Suprapubic skin (tissue), 4 donors: ENCODE measurements around the gene KAZN. TPM values are rescaled to one million over a fixed set of nuclear protein-coding genes. Genes with fewer than 3 reads are reported as not detected.

Experiments
- DNase-seq, 2 donors: peaks; one replicate each; pipeline ENCODE4 v3.0.0-alpha.2; 2019; ENCODE audit warnings: low spot score in 2 of 2
- H3K27ac ChIP-seq: fragments of 200-600 bp; sonication (generic); one replicate; pipeline ENCODE4 v1.5.1; 2019
- H3K27me3 ChIP-seq: fragments of 200-600 bp; sonication (generic); one replicate; pipeline ENCODE4 v1.5.1; 2019
- H3K36me3 ChIP-seq: fragments of 200-600 bp; sonication (generic); one replicate; pipeline ENCODE4 v1.5.1; 2019
- H3K4me1 ChIP-seq: fragments of 200-600 bp; sonication (generic); one replicate; pipeline ENCODE4 v1.5.1; 2019
- H3K4me3 ChIP-seq: fragments of 200-600 bp; sonication (generic); one replicate; pipeline ENCODE4 v1.5.1; 2019; ENCODE audit warnings: mild to moderate bottlenecking
- H3K9me3 ChIP-seq: fragments of 200-600 bp; sonication (generic); one replicate; pipeline ENCODE4 v1.5.1; 2019
- CTCF ChIP-seq, 2 donors: fragments of 200-600 bp in 1 of 2; fragments of 450-650 bp in 1 of 2; sonication (generic) in 1 of 2; IDR thresholded peaks; one replicate each; pipeline ENCODE4 v1.5.1; 2016 to 2019; ENCODE audit warnings: antibody characterized with exemption in 2 of 2, mild to moderate bottlenecking in 1 of 2, moderate library complexity in 1 of 2
- EP300 ChIP-seq: sonication (generic); formaldehyde crosslinking; IDR thresholded peaks from one replicate; pipeline ENCODE4 v1.6.1; 2017; ENCODE audit warnings: antibody characterized with exemption
- POLR2A ChIP-seq, 2 donors: fragments of 450-650 bp; IDR thresholded peaks; one replicate each; pipeline ENCODE4 v1.6.1; 2017; ENCODE audit warnings: antibody characterized with exemption in 2 of 2, mild to moderate bottlenecking in 2 of 2, moderate library complexity in 2 of 2
- POLR2AphosphoS5 ChIP-seq, 3 donors: sonication (generic); formaldehyde crosslinking; IDR thresholded peaks; one replicate each; pipeline ENCODE4 v1.6.1; 2017; ENCODE audit warnings: antibody characterized with exemption in 3 of 3
- WGBS: methylation state at CpG from one replicate; pipeline ENCODE4 v1.1.5; 2018; 5-methylcytosine and 5-hydroxymethylcytosine counted together
- total RNA-seq, 4 donors: library from RNA; depleted of rRNA; stranded (reverse); fragments of >200 nt; gene quantifications; one replicate each; pipeline ENCODE4 v1.1.0, GENCODE V29; 2016

Gene KAZN
- total RNA-seq, 4 donors from 2014 or later: 29.2 to 37.5 (median 31.7) TPM

DNA sequence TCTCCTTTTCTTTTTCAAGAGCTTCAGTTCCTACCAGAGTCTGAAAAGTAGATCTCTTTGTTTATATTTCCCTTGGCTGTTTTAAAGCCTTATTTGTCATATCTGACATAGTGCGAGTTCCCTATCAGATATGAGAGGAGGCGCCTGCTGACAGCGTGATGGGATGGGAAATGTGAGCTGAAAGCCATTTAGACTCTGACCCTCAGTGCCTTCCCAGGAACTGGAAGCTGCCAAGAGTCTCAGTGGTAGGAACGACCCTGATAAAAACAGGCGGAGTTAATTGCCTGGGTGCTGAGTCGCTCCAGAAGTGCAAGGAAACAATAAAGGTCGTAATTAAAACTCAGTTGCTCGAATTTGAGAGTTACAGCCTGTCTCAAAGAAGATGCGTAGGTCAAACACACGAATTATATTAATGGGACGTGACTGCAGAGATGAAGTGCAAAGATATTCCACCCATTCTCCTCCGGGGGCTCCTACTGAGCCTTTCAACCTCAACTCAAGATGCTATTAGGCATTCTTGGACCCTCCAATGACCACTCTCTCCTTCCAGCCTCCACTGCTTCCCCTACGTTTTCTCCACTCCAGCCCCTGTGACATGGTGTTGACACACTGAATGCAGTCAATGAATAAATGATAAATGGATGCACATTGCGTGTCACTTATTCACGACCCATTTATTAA is 84.6 kb downstream of the KAZN start:
- Histone ChIP-seq H3K27ac (no peak overlapping the region), H3K4me3 (no peak overlapping the region), H3K4me1 (no peaks in the 10 kb centered on the region), H3K9me3 (no peaks in the 10 kb centered on the region), H3K27me3 (no peaks in the 10 kb centered on the region), H3K36me3 (no peaks in the 10 kb centered on the region)
- DNase-seq: no peak
- WGBS: 66% methylated on average over 15 of the region's 15 CpGs
- TF ChIP-seq POLR2AphosphoS5 (IDR thresholded peaks at IDR 0.05): no peak
- TF ChIP-seq CTCF (IDR thresholded peaks at IDR 0.05): no peak

GRCh38 chr1:14685078-14685477 is 86.6 kb downstream of the KAZN start:
- DNase-seq: no peak
- Histone ChIP-seq H3K27me3 (no peaks in the 10 kb centered on the region), H3K4me1 (no peaks in the 10 kb centered on the region), H3K27ac (no peak overlapping the region), H3K9me3 (no peaks in the 10 kb centered on the region), H3K36me3 (no peaks in the 10 kb centered on the region), H3K4me3 (no peak overlapping the region)
- WGBS: 97% methylated on average over 3 of the region's 3 CpGs
- TF ChIP-seq POLR2A (IDR thresholded peaks at IDR 0.05) (no peak), EP300 (no peak), POLR2AphosphoS5 (IDR thresholded peaks at IDR 0.05) (no peak), CTCF (IDR thresholded peaks at IDR 0.05) (no peak)

DNA sequence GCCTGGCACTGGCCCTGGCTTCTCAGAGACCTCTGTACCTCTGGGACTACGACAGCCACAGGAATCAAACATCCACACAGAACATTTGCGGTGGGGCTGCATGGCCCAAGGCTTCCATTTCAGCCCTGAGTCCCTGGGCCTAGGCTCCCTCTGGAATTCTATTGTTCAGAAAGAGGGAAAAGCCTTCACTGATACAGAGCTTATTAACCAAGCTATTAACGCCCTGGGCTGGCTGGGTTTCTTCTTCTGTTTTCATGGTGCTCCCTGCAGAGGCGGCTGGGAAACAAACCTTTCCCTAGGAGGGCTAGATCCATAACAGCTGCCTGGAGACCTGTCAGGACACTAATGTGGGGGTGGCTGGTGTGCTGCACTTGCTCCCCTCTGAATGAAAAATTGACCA is 88.2 kb downstream of the KAZN start:
- 82% methylated on average over 4 of the region's 4 CpGs for WGBS
- no peak overlapping the region for H3K27ac ChIP-seq
- H3K4me1 ChIP-seq: no peaks in the 10 kb centered on the region
- no peak for DNase-seq
- no peak overlapping the region for H3K4me3 ChIP-seq
- no peaks in the 10 kb centered on the region for H3K9me3 ChIP-seq
- TF ChIP-seq POLR2AphosphoS5 (IDR thresholded peaks at IDR 0.05): no peak
- no peak for TF ChIP-seq EP300
- no peak for TF ChIP-seq CTCF (IDR thresholded peaks at IDR 0.05)
- TF ChIP-seq POLR2A (IDR thresholded peaks at IDR 0.05): no peak
- no peaks in the 10 kb centered on the region for H3K36me3 ChIP-seq
- H3K27me3 ChIP-seq: no peaks in the 10 kb centered on the region

- WGBS: 93% methylated on average over 4 of the region's 4 CpGs
- H3K27ac ChIP-seq: no peak overlapping the region
- H3K4me3 ChIP-seq: no peak overlapping the region
- no peaks in the 10 kb centered on the region for H3K27me3 ChIP-seq
- no peaks in the 10 kb centered on the region for H3K36me3 ChIP-seq
- DNase-seq: no peak
- TF ChIP-seq CTCF (IDR thresholded peaks at IDR 0.05) (no peak), POLR2AphosphoS5 (IDR thresholded peaks at IDR 0.05) (no peak), POLR2A (IDR thresholded peaks at IDR 0.05) (no peak), EP300 (no peak)
- H3K9me3 ChIP-seq: no peaks in the 10 kb centered on the region
- H3K4me1 ChIP-seq: no peaks in the 10 kb centered on the region
Observed at GRCh38 chr1:14687147-14687546, 88.7 kb downstream of the KAZN start.

- WGBS: 91% methylated on average over 15 of the region's 15 CpGs
- Histone ChIP-seq H3K4me3 (no peak overlapping the region), H3K9me3 (no peaks in the 10 kb centered on the region), H3K4me1 (no peaks in the 10 kb centered on the region), H3K36me3 (no peaks in the 10 kb centered on the region), H3K27ac (no peak overlapping the region), H3K27me3 (peaks cover 3% of the 10 kb centered on the region)
- DNase-seq: no peak
- TF ChIP-seq EP300: no peak
- no peak for TF ChIP-seq CTCF (IDR thresholded peaks at IDR 0.05)
- TF ChIP-seq POLR2A (IDR thresholded peaks at IDR 0.05): no peak
- no peak for TF ChIP-seq POLR2AphosphoS5 (IDR thresholded peaks at IDR 0.05)
Observed at GRCh38 chr1:14689996-14690615, 91.6 kb downstream of the KAZN start.
